OCI-LY3 (cell line): ENCODE data around the gene ARHGAP15.

Experiments used
- EZH2phosphoT487 ChIP-seq: fragments of 200-600 bp; shearing (Covaris generic); IDR thresholded peaks from 2 replicates; pipeline ENCODE4 v1.6.1; 2018; ENCODE audit warnings: antibody characterized with exemption, mixed run types, low read depth
- TF ChIP-seq, protein P1 (sequence below): fragments of 200-600, 300-600 bp; sonication (generic); IDR thresholded peaks from 2 replicates; pipeline ENCODE4 v1.5.1; 2014; ENCODE audit warnings: antibody characterized with exemption, low read length, low read depth

DNA sequence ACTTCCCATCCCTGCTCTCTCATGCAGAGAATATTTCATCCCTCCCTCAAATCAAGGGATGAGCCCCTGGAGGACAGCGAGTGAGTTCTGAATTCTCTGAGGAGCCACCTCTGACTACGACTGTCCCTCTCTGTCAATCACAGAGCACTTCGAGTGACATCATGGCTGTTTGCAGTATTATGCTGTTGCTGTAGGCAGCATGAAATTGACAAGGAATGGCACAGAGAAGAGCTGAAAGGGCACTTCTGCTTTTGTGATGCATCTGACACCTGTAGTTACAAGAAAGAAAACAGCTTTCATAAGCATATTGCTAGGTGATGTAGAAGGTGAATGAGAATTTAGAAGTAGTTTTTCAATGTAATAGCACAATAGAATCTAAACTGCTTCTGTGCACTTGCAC lies 166.9 kb downstream of the ARHGAP15 start:
- TF ChIP-seq, protein P1, sequence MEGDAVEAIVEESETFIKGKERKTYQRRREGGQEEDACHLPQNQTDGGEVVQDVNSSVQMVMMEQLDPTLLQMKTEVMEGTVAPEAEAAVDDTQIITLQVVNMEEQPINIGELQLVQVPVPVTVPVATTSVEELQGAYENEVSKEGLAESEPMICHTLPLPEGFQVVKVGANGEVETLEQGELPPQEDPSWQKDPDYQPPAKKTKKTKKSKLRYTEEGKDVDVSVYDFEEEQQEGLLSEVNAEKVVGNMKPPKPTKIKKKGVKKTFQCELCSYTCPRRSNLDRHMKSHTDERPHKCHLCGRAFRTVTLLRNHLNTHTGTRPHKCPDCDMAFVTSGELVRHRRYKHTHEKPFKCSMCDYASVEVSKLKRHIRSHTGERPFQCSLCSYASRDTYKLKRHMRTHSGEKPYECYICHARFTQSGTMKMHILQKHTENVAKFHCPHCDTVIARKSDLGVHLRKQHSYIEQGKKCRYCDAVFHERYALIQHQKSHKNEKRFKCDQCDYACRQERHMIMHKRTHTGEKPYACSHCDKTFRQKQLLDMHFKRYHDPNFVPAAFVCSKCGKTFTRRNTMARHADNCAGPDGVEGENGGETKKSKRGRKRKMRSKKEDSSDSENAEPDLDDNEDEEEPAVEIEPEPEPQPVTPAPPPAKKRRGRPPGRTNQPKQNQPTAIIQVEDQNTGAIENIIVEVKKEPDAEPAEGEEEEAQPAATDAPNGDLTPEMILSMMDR, result no peak
- no peak for TF ChIP-seq EZH2phosphoT487
